Central memory CD8-positive, alpha-beta T cell (primary cell): ENCODE measurements around the gene ERICH4.
A peak's percentile ranks its signal among the peaks of the same experiment; 100 is the strongest.
"Not testable (repeated sequence)": the region's sequence is repeated elsewhere in the genome, so short reads cannot be mapped to it uniquely, and the experiment has no call there.

Experiments used
- ATAC-seq: fragments of 150-1000 bp; cut with Tn5 transposase; replicated peaks from 2 replicates; pipeline ENCODE4 v1.10.0; 2022; ENCODE audit warnings: mild to moderate bottlenecking, moderate FRiP score, moderate number of reproducible peaks; ENCODE audit not compliant: poor library complexity, severe bottlenecking; ENCODE audit errors: extremely low read depth
- DNase-seq, 2 donors: peaks; one replicate each; pipeline ENCODE4 v3.0.0; 2021; ENCODE audit warnings: low spot score in 2 of 2
- H3K27ac Mint-ChIP-seq: one replicate; pipeline ENCODE4 v1.8.0; 2022; ENCODE audit warnings: low read depth, mild to moderate bottlenecking, moderate library complexity, mixed read lengths
- H3K27me3 Mint-ChIP-seq: one replicate; pipeline ENCODE4 v1.8.0; 2022; ENCODE audit warnings: mixed read lengths
- H3K36me3 Mint-ChIP-seq: one replicate; pipeline ENCODE4 v1.8.0; 2022; ENCODE audit warnings: mild to moderate bottlenecking, moderate library complexity, mixed read lengths; ENCODE audit not compliant: insufficient read depth
- H3K4me1 Mint-ChIP-seq: one replicate; pipeline ENCODE4 v1.8.0; 2022; ENCODE audit warnings: mixed read lengths
- H3K4me3 Mint-ChIP-seq: one replicate; pipeline ENCODE4 v1.8.0; 2022; ENCODE audit warnings: mild to moderate bottlenecking, moderate library complexity, mixed read lengths
- H3K9me3 Mint-ChIP-seq: one replicate; pipeline ENCODE4 v1.8.0; 2022; ENCODE audit warnings: mixed read lengths

The ERICH4 gene

GRCh38 chr19:41408256-41408655 lies 34.7 kb upstream of the ERICH4 start:
- Mint-ChIP-seq H3K4me3 (no peak overlapping the region), H3K9me3 (no peaks in the 10 kb centered on the region), H3K4me1 (peaks cover 25% of the 10 kb centered on the region)

DNA sequence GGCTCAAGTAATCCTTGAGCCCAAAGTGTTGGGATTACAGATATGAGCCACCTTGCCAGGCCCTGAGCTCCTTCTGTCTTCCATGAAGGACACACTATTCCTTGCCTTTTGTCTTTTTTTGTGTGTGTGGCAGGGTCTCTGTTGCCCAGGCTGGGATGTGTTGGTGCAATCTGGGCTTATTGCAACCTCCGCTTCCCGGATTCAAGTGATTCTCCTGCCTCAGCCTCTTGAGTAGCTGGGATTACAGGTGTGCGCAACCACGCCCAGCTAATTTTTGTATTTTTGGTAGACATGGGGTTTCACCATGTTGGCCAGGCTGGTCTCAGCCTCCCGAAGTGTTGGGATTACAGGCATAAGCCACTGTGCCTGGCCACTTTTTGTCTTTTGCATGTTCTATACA lies 34.1 kb upstream of the ERICH4 start:
- H3K36me3 Mint-ChIP-seq, ATAC-seq, H3K27me3 Mint-ChIP-seq, DNase-seq, H3K4me3 Mint-ChIP-seq, H3K27ac Mint-ChIP-seq, H3K9me3 Mint-ChIP-seq: not testable (repeated sequence)
- H3K4me1 Mint-ChIP-seq = peaks cover 20% of the 10 kb centered on the region

More at GRCh38 chr19:41408256-41408655, 34.7 kb upstream of the ERICH4 start:
- no peaks in the 10 kb centered on the region for H3K27me3 Mint-ChIP-seq
- H3K27ac Mint-ChIP-seq = no peak overlapping the region
- peaks cover 10% of the 10 kb centered on the region for H3K36me3 Mint-ChIP-seq
- DNase-seq (no peak), ATAC-seq (no peak)

DNA sequence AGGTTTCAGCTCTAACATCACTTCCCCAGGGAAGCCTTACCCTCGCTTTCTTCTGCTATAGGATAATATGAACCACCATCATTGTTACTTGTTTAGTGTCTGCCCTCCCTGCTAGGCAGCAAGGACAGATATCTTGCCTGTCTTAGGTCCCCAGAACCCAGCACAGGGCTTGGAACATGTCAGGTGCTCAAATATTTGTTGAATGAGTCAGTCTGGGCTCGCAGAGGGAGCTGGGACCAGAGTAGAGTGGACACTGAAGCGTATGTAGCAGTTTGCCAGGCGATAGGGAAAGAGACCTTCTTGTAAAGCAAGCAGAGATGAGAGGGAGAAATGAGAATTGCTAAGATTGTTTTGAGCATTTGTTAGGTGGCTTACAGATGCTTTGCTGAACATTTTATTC lies 33.7 kb upstream of the ERICH4 start:
- Mint-ChIP-seq H3K27ac (no peak overlapping the region), H3K4me3 (no peak overlapping the region), H3K27me3 (no peaks in the 10 kb centered on the region), H3K4me1 (peaks cover 20% of the 10 kb centered on the region), H3K9me3 (no peaks in the 10 kb centered on the region), H3K36me3 (peaks cover 11% of the 10 kb centered on the region)
- ATAC-seq (no peak), DNase-seq (no peak)

DNA sequence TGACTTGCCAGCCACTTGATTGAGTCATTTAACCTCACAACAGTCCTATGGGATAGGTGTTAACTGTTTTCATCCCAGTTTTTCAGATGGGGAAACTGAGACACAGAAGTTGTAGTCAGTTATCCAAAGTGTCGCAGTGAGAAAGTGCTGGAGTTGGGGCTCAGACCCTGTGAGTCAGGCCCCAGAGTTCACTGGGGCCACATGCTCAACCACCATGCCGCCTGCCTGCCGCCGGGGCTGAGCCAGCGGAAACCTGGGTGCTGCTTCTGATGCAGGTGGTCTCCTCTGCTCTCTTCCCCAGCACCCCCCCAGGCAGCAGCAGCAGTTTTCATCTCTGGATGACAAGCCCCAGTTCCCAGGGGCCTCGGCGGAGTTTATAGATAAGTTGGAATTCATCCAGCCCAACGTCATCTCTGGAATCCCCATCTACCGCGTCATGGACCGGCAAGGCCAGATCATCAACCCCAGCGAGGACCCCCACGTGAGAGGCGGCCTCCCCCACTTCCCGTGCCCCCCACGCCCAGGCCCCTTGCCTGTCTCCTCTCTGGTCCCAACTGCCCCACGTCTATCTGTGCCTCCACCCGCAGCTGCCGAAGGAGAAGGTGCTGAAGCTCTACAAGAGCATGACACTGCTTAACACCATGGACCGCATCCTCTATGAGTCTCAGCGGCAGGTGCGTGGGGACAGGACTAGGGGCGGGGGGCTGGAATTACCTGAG lies 32.5 kb upstream of the ERICH4 start:
- no peak for DNase-seq
- H3K4me1 Mint-ChIP-seq = peaks cover 20% of the 10 kb centered on the region
- H3K4me3 Mint-ChIP-seq = no peak overlapping the region
- ATAC-seq = no peak
- no peak overlapping the region for H3K27ac Mint-ChIP-seq
- no peaks in the 10 kb centered on the region for H3K27me3 Mint-ChIP-seq
- peaks cover 15% of the 10 kb centered on the region for H3K36me3 Mint-ChIP-seq
- no peaks in the 10 kb centered on the region for H3K9me3 Mint-ChIP-seq

GRCh38 chr19:41411100-41411967 lies 31.6 kb upstream of the ERICH4 start:
- Mint-ChIP-seq H3K4me1 (peaks cover 20% of the 10 kb centered on the region), H3K27ac (no peak overlapping the region), H3K27me3 (no peaks in the 10 kb centered on the region), H3K9me3 (no peaks in the 10 kb centered on the region), H3K4me3 (no peak overlapping the region), H3K36me3 (peaks cover 16% of the 10 kb centered on the region)
- DNase-seq = no peak
- ATAC-seq = no peak

- no peak overlapping the region for H3K27ac Mint-ChIP-seq
- no peaks in the 10 kb centered on the region for H3K9me3 Mint-ChIP-seq
- no peak overlapping the region for H3K4me3 Mint-ChIP-seq
- H3K27me3 Mint-ChIP-seq = no peaks in the 10 kb centered on the region
- no peak for ATAC-seq
- DNase-seq = no peak
- H3K4me1 Mint-ChIP-seq = peaks cover 18% of the 10 kb centered on the region
- H3K36me3 Mint-ChIP-seq = peaks cover 16% of the 10 kb centered on the region
Observed at GRCh38 chr19:41411968-41412265, 31.0 kb upstream of the ERICH4 start.

- ATAC-seq (no peak), DNase-seq (no peak)
- Mint-ChIP-seq H3K27ac (no peak overlapping the region), H3K4me3 (no peak overlapping the region), H3K27me3 (no peaks in the 10 kb centered on the region), H3K4me1 (peaks cover 15% of the 10 kb centered on the region), H3K9me3 (no peaks in the 10 kb centered on the region), H3K36me3 (peaks cover 21% of the 10 kb centered on the region)
Observed at GRCh38 chr19:41412953-41413352, 30.0 kb upstream of the ERICH4 start.

- peaks cover 13% of the 10 kb centered on the region for H3K4me1 Mint-ChIP-seq
- H3K9me3 Mint-ChIP-seq = no peaks in the 10 kb centered on the region
- H3K27ac Mint-ChIP-seq = peak overlapping the region; percentile 91
- ATAC-seq (no peak), DNase-seq (no peak)
- no peaks in the 10 kb centered on the region for H3K27me3 Mint-ChIP-seq
- no peak overlapping the region for H3K4me3 Mint-ChIP-seq
- H3K36me3 Mint-ChIP-seq = peaks cover 22% of the 10 kb centered on the region
Observed at GRCh38 chr19:41413947-41414346, 29.0 kb upstream of the ERICH4 start.

GRCh38 chr19:41414461-41414860 lies 28.5 kb upstream of the ERICH4 start:
- Mint-ChIP-seq H3K4me3 (no peak overlapping the region), H3K27me3 (no peaks in the 10 kb centered on the region), H3K36me3 (peaks cover 25% of the 10 kb centered on the region), H3K27ac (peak overlapping the region; percentile 91), H3K4me1 (peaks cover 7% of the 10 kb centered on the region), H3K9me3 (no peaks in the 10 kb centered on the region)
- DNase-seq (no peak), ATAC-seq (no peak)

- no peaks in the 10 kb centered on the region for H3K9me3 Mint-ChIP-seq
- H3K4me3 Mint-ChIP-seq = no peak overlapping the region
- DNase-seq (no peak), ATAC-seq (no peak)
- H3K4me1 Mint-ChIP-seq = peaks cover 1% of the 10 kb centered on the region
- H3K27ac Mint-ChIP-seq = no peak overlapping the region
- peaks cover 31% of the 10 kb centered on the region for H3K36me3 Mint-ChIP-seq
- no peaks in the 10 kb centered on the region for H3K27me3 Mint-ChIP-seq
Observed at GRCh38 chr19:41415154-41415571, 27.8 kb upstream of the ERICH4 start.

DNA sequence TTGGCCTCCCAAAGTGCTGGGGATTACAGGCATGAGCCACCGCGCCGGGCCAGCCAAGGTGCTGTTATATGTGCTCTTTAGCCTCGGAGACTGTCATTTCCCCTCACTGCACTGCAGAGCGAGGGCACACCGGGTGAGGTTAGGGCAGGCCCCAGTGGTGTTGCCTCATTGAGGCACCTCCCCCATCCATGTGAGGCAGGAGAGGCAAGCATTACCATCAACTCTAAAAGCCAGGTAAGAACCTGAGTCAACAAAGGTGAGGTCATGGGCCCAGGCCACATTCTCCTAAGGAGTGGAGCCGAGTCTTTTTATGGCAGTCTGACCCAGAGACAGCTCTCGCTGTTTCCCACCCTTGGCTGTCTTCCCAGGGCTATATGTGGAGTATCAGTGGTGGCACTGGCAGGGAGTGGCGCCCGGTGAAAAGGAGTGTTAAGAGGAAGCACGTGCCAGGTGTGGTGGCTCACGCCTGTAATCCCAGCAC lies 26.7 kb upstream of the ERICH4 start:
- Mint-ChIP-seq H3K27me3 (no peaks in the 10 kb centered on the region), H3K4me3 (no peak overlapping the region), H3K9me3 (no peaks in the 10 kb centered on the region), H3K4me1 (peaks cover 4% of the 10 kb centered on the region), H3K27ac (no peak overlapping the region), H3K36me3 (peaks cover 36% of the 10 kb centered on the region)
- DNase-seq (no peak), ATAC-seq (no peak)

DNA sequence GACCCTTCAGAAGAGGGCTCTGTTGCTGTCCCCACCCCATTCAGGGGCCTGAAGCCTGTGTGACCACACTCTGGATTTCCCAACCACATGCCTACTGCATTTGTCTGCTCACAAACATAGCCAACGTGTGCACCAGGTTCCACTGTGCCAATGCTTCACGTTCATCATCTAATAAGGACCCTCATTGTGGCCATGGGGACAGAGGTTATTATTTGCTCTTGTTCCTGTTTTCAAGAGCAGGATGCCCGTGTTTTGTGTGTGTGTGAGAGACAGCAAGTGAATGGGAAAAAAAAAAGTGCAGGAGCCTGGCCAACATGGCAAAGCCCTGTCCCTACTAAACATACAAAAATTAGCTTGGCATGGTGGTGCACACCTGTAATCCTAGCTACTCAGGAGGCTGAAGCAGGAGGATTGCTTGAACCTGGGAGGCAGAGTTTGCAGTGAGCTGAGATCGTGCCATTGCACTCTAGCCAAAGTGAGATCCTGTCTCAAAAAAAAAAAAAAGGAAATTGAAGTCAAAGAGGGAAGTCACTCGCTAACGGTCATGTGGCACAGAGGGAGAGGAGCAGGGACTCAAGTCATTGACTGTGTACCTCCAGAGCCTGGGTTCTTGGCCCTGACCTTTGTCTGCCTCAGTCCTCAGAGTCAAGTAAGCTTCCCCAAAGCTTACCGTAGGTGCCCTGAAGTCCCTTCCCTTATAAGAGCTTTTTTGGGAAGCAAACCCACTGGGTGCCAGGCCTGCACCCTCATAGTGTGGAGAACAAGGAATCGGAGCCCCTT lies 22.7 kb upstream of the ERICH4 start:
- DNase-seq (no peak), ATAC-seq (no peak)
- H3K4me1 Mint-ChIP-seq = peaks cover 11% of the 10 kb centered on the region
- peaks cover 37% of the 10 kb centered on the region for H3K36me3 Mint-ChIP-seq
- no peak overlapping the region for H3K27ac Mint-ChIP-seq
- H3K9me3 Mint-ChIP-seq = no peaks in the 10 kb centered on the region
- H3K27me3 Mint-ChIP-seq = no peaks in the 10 kb centered on the region
- no peak overlapping the region for H3K4me3 Mint-ChIP-seq
